Spleen (tissue), 11 donors: ENCODE results near the gene SLC4A7. TPM values are rescaled to one million over a fixed set of nuclear protein-coding genes. Genes with fewer than 3 reads are reported as not detected.

Source experiments
- DNase-seq: peaks from one replicate; pipeline ENCODE4 v3.0.0-alpha.2; 2020
- H3K27ac ChIP-seq, 8 donors: fragments of 200-600 bp; sonication (generic) in 7 of 8; 1 replicate in 4 of 8; 2 replicates in 4 of 8; pipeline versions ENCODE4 v1.5.0 to v1.8.0; 2016 to 2021; ENCODE audit warnings: inconsistent platforms in 4 of 8, mild to moderate bottlenecking in 4 of 8, moderate library complexity in 1 of 8
- H3K27me3 ChIP-seq, 7 donors: fragments of 200-600 bp; sonication (generic) in 6 of 7; replicated peaks in 1 of 7; 1 replicate in 4 of 7; 2 replicates in 3 of 7; pipeline versions ENCODE4 v1.5.0 to v1.8.0; 2016 to 2021; ENCODE audit warnings: inconsistent platforms in 3 of 7, mild to moderate bottlenecking in 1 of 7
- H3K36me3 ChIP-seq, 6 donors: fragments of 200-600 bp; sonication (generic) in 5 of 6; 1 replicate in 4 of 6; 2 replicates in 2 of 6; pipeline versions ENCODE4 v1.5.0 to v1.8.0; 2016 to 2021; ENCODE audit warnings: inconsistent platforms in 2 of 6
- H3K4me1 ChIP-seq, 6 donors: fragments of 200-600 bp; sonication (generic) in 5 of 6; 1 replicate in 3 of 6; 2 replicates in 3 of 6; pipeline versions ENCODE4 v1.5.0 to v1.8.0; 2016 to 2021; ENCODE audit warnings: inconsistent platforms in 3 of 6
- H3K4me3 ChIP-seq, 8 donors: fragments of 200-600 bp; sonication (generic) in 7 of 8; 1 replicate in 4 of 8; 2 replicates in 4 of 8; pipeline versions ENCODE4 v1.5.0 to v1.8.0; 2016 to 2021; ENCODE audit warnings: inconsistent platforms in 4 of 8, mild to moderate bottlenecking in 4 of 8, moderate library complexity in 2 of 8
- H3K9me3 ChIP-seq, 8 donors: fragments of 200-600 bp; sonication (generic) in 7 of 8; 1 replicate in 4 of 8; 2 replicates in 4 of 8; pipeline versions ENCODE4 v1.5.0 to v1.8.0; 2016 to 2021; ENCODE audit warnings: inconsistent platforms in 4 of 8
- POLR2A ChIP-seq, 3 donors: fragments of 450-650 bp; IDR thresholded peaks; one replicate each; pipeline ENCODE4 v1.5.1; 2017; ENCODE audit warnings: antibody characterized with exemption in 3 of 3, mild to moderate bottlenecking in 1 of 3
- POLR2AphosphoS5 ChIP-seq, 3 donors: sonication (generic); formaldehyde crosslinking; IDR thresholded peaks; one replicate each; pipeline ENCODE4 v1.5.1; 2017; ENCODE audit warnings: antibody characterized with exemption in 3 of 3
- WGBS, 5 donors: extraction: QIAGEN DNeasy Blood & Tissue Kit in 3 of 5; methylation state at CpG; one replicate each; pipeline versions ENCODE4 v1.1.5 to v1.1.7; 2013 to 2018; 5-methylcytosine and 5-hydroxymethylcytosine counted together
- intact Hi-C: fragments of 100-400 bp; cut with DNase I; formaldehyde crosslinking; loops from one replicate; pipeline ENCODE4 v1.15.0; 2023; ENCODE audit warnings: low total_unique reads
- polyA plus RNA-seq, 3 donors: library from polyadenylated mRNA; stranded (reverse); fragments of 200-250 nt; gene quantifications; one replicate each; pipeline ENCODE4 v1.2.1, GENCODE V29; 2013
- small RNA-seq, 4 donors: library from RNA; depleted of rRNA; stranded (forward); fragments of <200 nt; gene quantifications; one replicate each; pipeline ENCODE3, GENCODE V24; 2016
- total RNA-seq, 7 donors: library from RNA; depleted of rRNA in 3 of 7; stranded (reverse); fragments of >200 nt in 3 of 7; fragmentation: NEBNext Ultra II Directional in 4 of 7; extraction: Animal tissue kit (Norgen Biotek cat#: 25700) in 4 of 7; gene quantifications; one replicate each; pipeline versions ENCODE4 v1.1.0 to v1.2.1, GENCODE V29; 2016 to 2021
- TF ChIP-seq, protein P1 (sequence below), 11 experiments: fragments of 200-600 bp in 7 of 11; fragments of 450-650 bp in 4 of 11; sonication (generic) in 4 of 11; IDR thresholded peaks in 8 of 11; conservative IDR thresholded peaks in 3 of 11; 1 replicate in 7 of 11; 2 replicates in 4 of 11; pipeline versions ENCODE4 v1.4.0 to v1.8.0; 2016 to 2021; ENCODE audit warnings: antibody characterized with exemption in 11 of 11, inconsistent platforms in 4 of 11, mild to moderate bottlenecking in 1 of 11
- donor health status: healthy with polysubstance abuse.
- donor health status: DM: no; HTN: no; CAD: no; lungs with moderate emphysema.
- donor health status: DM: no; HTN: no; CAD: no.
- donor health status: Bipolar disorder and iron deficiency.
- donor health status: healthy.
- donor health status: DM: no; HTN: no; CAD: no.
- donor health status: DM: yes; HTN: yes; CAD: no.

Gene SLC4A7
- total and polyA plus RNA-seq, 10 donors: 5.7 to 62.3 (median 38.9) TPM

DNA sequence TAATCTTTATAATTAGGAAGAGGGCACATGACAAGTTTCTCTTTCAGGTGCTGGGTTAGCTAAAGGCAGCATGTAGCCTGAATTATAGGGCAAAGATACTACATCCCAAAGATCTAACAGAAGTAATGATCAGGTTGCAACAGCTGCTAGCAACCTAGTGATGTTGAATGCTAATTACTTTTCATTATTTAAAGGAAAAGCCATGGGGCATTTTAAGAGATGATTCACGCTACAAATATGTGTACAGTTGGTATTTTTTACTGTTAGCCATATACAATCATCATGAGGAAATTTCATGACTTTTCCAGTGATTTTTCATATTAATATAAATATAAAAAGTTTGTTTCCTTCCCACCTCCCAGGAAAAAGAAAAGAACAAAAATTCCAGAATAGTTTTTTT, 158.0 kb downstream of the SLC4A7 start:
- Histone ChIP-seq H3K9me3 (peaks cover 0 to 13% (median 8%) of the 10 kb centered on the region in 8 donors), H3K4me1 (no peaks in the 10 kb centered on the region), H3K36me3 (no peaks in the 10 kb centered on the region), H3K4me3 (no peak overlapping the region), H3K27ac (no peak overlapping the region), H3K27me3 (no peaks in the 10 kb centered on the region)
- intact Hi-C loops: no loop called here
- no peak for TF ChIP-seq POLR2AphosphoS5 (IDR thresholded peaks at IDR 0.05)
- TF ChIP-seq POLR2A (IDR thresholded peaks at IDR 0.05): no peak
- TF ChIP-seq, protein P1, sequence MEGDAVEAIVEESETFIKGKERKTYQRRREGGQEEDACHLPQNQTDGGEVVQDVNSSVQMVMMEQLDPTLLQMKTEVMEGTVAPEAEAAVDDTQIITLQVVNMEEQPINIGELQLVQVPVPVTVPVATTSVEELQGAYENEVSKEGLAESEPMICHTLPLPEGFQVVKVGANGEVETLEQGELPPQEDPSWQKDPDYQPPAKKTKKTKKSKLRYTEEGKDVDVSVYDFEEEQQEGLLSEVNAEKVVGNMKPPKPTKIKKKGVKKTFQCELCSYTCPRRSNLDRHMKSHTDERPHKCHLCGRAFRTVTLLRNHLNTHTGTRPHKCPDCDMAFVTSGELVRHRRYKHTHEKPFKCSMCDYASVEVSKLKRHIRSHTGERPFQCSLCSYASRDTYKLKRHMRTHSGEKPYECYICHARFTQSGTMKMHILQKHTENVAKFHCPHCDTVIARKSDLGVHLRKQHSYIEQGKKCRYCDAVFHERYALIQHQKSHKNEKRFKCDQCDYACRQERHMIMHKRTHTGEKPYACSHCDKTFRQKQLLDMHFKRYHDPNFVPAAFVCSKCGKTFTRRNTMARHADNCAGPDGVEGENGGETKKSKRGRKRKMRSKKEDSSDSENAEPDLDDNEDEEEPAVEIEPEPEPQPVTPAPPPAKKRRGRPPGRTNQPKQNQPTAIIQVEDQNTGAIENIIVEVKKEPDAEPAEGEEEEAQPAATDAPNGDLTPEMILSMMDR (IDR thresholded peaks at IDR 0.05 in 8 of 11, conservative IDR thresholded peaks at IDR 0.05 in 3 of 11): no peak
- no peak for DNase-seq
- WGBS, 5 donors: 85 to 98% (median 96%) methylated on average over 1 of the region's 1 CpG

DNA sequence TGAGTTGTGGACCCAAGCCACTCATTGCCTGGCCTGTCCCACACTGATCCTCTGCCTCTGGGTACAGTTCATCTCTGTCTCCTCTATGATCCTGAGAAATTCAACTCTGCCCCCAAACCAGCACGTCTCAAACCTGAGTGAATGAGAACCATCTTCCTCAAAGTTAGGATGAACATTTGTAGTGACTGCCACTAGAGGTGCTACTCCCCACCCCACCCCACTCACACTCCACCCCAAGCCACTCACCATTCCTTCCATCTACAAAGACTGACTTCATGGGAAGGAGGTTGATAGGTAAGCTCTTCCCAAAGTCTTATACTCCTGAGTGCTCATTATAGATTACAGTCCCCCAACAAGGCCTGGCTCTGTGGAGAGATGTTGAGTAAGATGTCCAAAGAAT, 158.8 kb downstream of the SLC4A7 start:
- TF ChIP-seq POLR2A (IDR thresholded peaks at IDR 0.05) (no peak), POLR2AphosphoS5 (IDR thresholded peaks at IDR 0.05) (no peak)
- TF ChIP-seq, protein P1 (IDR thresholded peaks at IDR 0.05 in 8 of 11, conservative IDR thresholded peaks at IDR 0.05 in 3 of 11): no peak
- Histone ChIP-seq H3K36me3 (no peaks in the 10 kb centered on the region), H3K9me3 (peaks cover 0 to 13% (median 8%) of the 10 kb centered on the region in 8 donors), H3K27ac (no peak overlapping the region), H3K27me3 (no peaks in the 10 kb centered on the region), H3K4me1 (no peaks in the 10 kb centered on the region), H3K4me3 (no peak overlapping the region)
- DNase-seq: no peak
- WGBS, 5 donors: 63 to 92% (median 78%) methylated on average over 1 of the region's 1 CpG
- intact Hi-C loops: no loop called here

- intact Hi-C loops: no loop called here
- peaks cover 0 to 13% (median 8%) of the 10 kb centered on the region in 8 donors for H3K9me3 ChIP-seq
- H3K36me3 ChIP-seq: no peaks in the 10 kb centered on the region
- WGBS, 5 donors: 76 to 95% (median 81%) methylated on average over 2 of the region's 2 CpGs
- no peak for DNase-seq
- H3K27me3 ChIP-seq: no peaks in the 10 kb centered on the region
- TF ChIP-seq POLR2A (IDR thresholded peaks at IDR 0.05): no peak
- TF ChIP-seq, protein P1 (IDR thresholded peaks at IDR 0.05 in 8 of 11, conservative IDR thresholded peaks at IDR 0.05 in 3 of 11): no peak
- no peak for TF ChIP-seq POLR2AphosphoS5 (IDR thresholded peaks at IDR 0.05)
- H3K4me1 ChIP-seq: no peaks in the 10 kb centered on the region
- no peak overlapping the region for H3K4me3 ChIP-seq
- H3K27ac ChIP-seq: no peak overlapping the region
These were observed 159.5 kb downstream of the SLC4A7 start for GRCh38 chr3:27324686-27325085.

GRCh38 chr3:27323087-27323570, 161.1 kb downstream of the SLC4A7 start:
- H3K36me3 ChIP-seq: no peaks in the 10 kb centered on the region
- no peak overlapping the region for H3K4me3 ChIP-seq
- TF ChIP-seq, protein P1 (IDR thresholded peaks at IDR 0.05 in 8 of 11, conservative IDR thresholded peaks at IDR 0.05 in 3 of 11): no peak
- TF ChIP-seq POLR2A (IDR thresholded peaks at IDR 0.05): no peak
- TF ChIP-seq POLR2AphosphoS5 (IDR thresholded peaks at IDR 0.05): no peak
- intact Hi-C loops: no loop called here
- DNase-seq: no peak
- 70 to 88% (median 83%) methylated on average over 3 of the region's 3 CpGs for WGBS, 5 donors
- no peaks in the 10 kb centered on the region for H3K9me3 ChIP-seq
- no peak overlapping the region for H3K27ac ChIP-seq
- H3K4me1 ChIP-seq: no peaks in the 10 kb centered on the region
- H3K27me3 ChIP-seq: no peaks in the 10 kb centered on the region

Small RNAs within 50 kb of the gene (small RNA-seq; reads per million reads assigned to genes)
- gene AC137675.1: 0 reads per million in 4 donors
- gene RNU1-96P: 0 reads per million in 4 donors

Other genes with a start within 250 kb of the SLC4A7 start
- 1 to 10 TPM; 1.6 to 4.1 (median 1.9) TPM for gene NEK10, start 115.0 kb downstream of the SLC4A7 start, total RNA-seq
- under 1 TPM; 0.29 to 0.65 (median 0.56) TPM for gene NEK10, start 115.0 kb downstream of the SLC4A7 start, polyA plus RNA-seq
- gene EOMES, start 237.9 kb upstream of the SLC4A7 start, total RNA-seq: 10 to 100 TPM in 6 of 7 donors, 1 to 10 TPM in 1; 7.7 to 17.2 (median 14.6) TPM
- gene EOMES, start 237.9 kb upstream of the SLC4A7 start, polyA plus RNA-seq: 1 to 10 TPM; 1.1 to 2.3 (median 1.3) TPM